ENCODE results near the gene PCDHA12.
"Not testable (repeated sequence)": the region's sequence is repeated elsewhere in the genome, so short reads cannot be mapped to it uniquely, and the experiment has no call there.

DNA sequence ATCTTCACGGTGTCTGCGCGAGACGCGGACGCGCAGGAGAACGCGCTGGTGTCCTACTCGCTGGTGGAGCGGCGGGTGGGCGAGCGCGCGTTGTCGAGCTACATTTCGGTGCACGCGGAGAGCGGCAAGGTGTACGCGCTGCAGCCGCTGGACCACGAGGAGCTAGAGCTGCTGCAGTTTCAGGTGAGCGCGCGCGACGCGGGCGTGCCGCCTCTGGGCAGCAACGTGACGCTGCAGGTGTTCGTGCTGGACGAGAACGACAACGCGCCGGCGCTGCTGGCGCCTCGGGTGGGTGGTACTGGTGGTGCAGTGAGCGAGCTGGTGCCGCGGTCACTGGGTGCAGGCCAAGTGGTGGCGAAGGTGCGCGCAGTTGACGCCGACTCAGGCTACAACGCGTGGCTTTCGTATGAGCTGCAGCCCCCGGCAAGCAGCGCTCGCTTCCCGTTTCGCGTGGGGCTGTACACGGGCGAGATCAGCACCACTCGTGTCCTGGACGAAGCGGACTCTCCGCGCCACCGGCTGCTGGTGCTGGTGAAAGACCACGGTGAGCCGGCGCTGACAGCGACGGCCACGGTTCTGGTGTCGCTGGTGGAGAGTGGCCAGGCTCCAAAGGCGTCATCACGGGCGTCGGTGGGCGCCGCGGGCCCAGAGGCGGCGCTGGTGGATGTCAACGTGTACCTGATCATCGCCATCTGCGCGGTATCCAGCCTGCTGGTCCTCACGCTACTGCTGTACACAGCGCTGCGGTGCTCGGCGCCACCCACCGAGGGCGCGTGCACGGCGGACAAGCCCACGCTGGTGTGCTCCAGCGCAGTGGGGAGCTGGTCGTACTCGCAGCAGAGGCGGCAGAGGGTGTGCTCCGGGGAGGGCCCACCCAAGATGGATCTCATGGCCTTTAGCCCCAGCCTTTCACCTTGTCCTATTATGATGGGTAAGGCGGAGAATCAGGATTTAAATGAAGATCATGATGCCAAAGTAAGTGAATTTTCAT, 45.3 kb upstream of the PCDHA12 start:
- not testable (repeated sequence) for TF ChIP-seq POLR2A, POLR2AphosphoS5, EP300 (IDR thresholded peaks at IDR 0.05)
- TF ChIP-seq, protein P1, sequence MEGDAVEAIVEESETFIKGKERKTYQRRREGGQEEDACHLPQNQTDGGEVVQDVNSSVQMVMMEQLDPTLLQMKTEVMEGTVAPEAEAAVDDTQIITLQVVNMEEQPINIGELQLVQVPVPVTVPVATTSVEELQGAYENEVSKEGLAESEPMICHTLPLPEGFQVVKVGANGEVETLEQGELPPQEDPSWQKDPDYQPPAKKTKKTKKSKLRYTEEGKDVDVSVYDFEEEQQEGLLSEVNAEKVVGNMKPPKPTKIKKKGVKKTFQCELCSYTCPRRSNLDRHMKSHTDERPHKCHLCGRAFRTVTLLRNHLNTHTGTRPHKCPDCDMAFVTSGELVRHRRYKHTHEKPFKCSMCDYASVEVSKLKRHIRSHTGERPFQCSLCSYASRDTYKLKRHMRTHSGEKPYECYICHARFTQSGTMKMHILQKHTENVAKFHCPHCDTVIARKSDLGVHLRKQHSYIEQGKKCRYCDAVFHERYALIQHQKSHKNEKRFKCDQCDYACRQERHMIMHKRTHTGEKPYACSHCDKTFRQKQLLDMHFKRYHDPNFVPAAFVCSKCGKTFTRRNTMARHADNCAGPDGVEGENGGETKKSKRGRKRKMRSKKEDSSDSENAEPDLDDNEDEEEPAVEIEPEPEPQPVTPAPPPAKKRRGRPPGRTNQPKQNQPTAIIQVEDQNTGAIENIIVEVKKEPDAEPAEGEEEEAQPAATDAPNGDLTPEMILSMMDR (IDR thresholded peaks at IDR 0.05) = not testable (repeated sequence)
